Stomach (tissue), 4 donors: ENCODE measurements around the gene CPED1.

Experiments used
- EP300 ChIP-seq: sonication (generic); formaldehyde crosslinking; IDR thresholded peaks from one replicate; pipeline ENCODE4 v1.6.1; 2017; ENCODE audit warnings: antibody characterized with exemption
- POLR2A ChIP-seq, 4 donors: fragments of 450-650 bp; IDR thresholded peaks; one replicate each; pipeline ENCODE4 v1.6.1; 2016; ENCODE audit warnings: antibody characterized with exemption in 4 of 4, control low read depth in 2 of 4, mild to moderate bottlenecking in 1 of 4, moderate library complexity in 1 of 4
- POLR2AphosphoS5 ChIP-seq, 3 donors: sonication (generic); formaldehyde crosslinking; IDR thresholded peaks; one replicate each; pipeline ENCODE4 v1.6.1; 2016; ENCODE audit warnings: antibody characterized with exemption in 3 of 3
- TF ChIP-seq, protein P1 (sequence below), 7 experiments: fragments of 450-650 bp in 4 of 7; fragments of 200-600 bp in 3 of 7; sonication (generic) in 3 of 7; IDR thresholded peaks; one replicate each; pipeline ENCODE4 v1.5.1; 2016 to 2019; ENCODE audit warnings: antibody characterized with exemption in 7 of 7, control low read depth in 2 of 7, mild to moderate bottlenecking in 1 of 7

DNA sequence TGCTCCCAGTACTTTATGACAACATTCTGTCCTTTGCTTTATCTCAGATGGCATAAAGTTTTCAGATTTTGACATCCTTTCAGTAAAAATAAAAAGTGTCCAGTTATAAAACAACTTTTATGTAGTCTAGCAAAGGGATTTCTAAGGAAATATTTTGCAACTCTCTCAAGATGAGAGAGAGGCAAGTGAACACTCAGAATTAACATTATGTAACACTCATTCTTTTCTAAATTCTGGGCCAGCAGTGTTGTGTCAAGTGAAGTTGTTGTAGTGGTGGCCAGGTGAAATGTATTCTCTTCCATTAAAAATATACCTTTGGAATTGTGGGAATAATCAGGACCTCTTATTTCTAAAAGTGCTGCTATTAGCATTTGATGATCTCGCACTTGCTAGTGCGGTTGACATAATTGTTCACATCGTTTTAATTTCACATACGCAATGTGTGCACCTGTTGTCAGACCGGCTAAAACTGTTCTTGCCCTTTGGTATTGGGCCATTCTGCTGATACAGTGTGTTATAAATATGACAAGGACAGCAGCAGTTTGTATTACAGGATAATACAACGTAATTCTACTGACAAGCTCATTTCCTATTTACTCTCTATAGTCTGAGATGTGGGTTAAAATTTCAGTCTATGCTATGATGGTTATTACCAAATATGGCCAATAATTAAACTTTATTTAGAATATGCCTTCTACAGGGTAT lies 23.8 kb downstream of the CPED1 start:
- TF ChIP-seq, protein P1, sequence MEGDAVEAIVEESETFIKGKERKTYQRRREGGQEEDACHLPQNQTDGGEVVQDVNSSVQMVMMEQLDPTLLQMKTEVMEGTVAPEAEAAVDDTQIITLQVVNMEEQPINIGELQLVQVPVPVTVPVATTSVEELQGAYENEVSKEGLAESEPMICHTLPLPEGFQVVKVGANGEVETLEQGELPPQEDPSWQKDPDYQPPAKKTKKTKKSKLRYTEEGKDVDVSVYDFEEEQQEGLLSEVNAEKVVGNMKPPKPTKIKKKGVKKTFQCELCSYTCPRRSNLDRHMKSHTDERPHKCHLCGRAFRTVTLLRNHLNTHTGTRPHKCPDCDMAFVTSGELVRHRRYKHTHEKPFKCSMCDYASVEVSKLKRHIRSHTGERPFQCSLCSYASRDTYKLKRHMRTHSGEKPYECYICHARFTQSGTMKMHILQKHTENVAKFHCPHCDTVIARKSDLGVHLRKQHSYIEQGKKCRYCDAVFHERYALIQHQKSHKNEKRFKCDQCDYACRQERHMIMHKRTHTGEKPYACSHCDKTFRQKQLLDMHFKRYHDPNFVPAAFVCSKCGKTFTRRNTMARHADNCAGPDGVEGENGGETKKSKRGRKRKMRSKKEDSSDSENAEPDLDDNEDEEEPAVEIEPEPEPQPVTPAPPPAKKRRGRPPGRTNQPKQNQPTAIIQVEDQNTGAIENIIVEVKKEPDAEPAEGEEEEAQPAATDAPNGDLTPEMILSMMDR (IDR thresholded peaks at IDR 0.05): no peak
- no peak for TF ChIP-seq POLR2A (IDR thresholded peaks at IDR 0.05)
- TF ChIP-seq EP300: no peak
- no peak for TF ChIP-seq POLR2AphosphoS5 (IDR thresholded peaks at IDR 0.05)
